ENCODE measurements around the gene PIN4. TPM values are rescaled to one million over a fixed set of nuclear protein-coding genes. Genes with fewer than 3 reads are reported as not detected.

Gene PIN4
- total and polyA plus RNA-seq, 2 experiments from 2014 or later: 3.5 to 80.6 TPM

DNA sequence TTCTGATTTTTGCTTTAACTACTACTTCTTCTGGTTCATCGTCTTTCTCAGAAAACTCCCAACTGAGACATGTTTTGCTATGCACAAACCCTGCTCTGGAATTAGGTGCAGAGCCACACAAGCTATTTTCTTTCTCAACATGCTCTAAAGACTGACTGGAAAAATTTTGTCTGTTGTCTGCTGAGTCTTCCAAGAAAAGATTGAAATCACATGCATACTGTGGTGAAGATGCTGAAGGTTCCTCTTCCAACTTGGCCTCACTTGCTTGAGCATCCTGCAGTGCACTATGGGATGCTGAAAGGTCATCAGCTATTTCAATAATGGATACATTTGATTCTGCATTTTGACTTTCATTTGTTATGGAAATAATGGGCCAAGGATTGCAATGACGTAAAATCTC is 24.1 kb downstream of the PIN4 start:
- Histone ChIP-seq H3K4me2 (no peak overlapping the region), H3K9me2 (ENCODE audit: insufficient read depth) (no peaks in the 10 kb centered on the region), H4K20me1 (replicated peaks; ENCODE audit: insufficient read depth) (peaks cover 6% of the 10 kb centered on the region; the same call in 1 of the 2 replicates), H2AFZ (no peak overlapping the region), H3K4me1 (ENCODE audit: insufficient read depth) (peaks cover 24% of the 10 kb centered on the region), H3K4me3 (no peak overlapping the region), H3K27ac (ENCODE audit: low read depth) (no peak overlapping the region), H3K27me3 (ENCODE audit: insufficient read depth) (no peaks in the 10 kb centered on the region), H3K79me2 (replicated peaks; ENCODE audit: insufficient read depth) (0 out of 2 replicates have a peak, but pooled peaks cover 3% of the 10 kb centered on the region), H3K36me3 (ENCODE audit: insufficient read depth) (0 out of 2 replicates have a peak, but pooled peaks cover 7% of the 10 kb centered on the region), H3F3A (replicated peaks; ENCODE audit: low read depth) (no peaks in the 10 kb centered on the region)
- H3K4me1 Mint-ChIP-seq: peaks cover 22% of the 10 kb centered on the region; the same call in 2 of the 3 replicates
- H3K9me3 Mint-ChIP-seq: no peaks in the 10 kb centered on the region
- no peak overlapping the region for H3K4me3 Mint-ChIP-seq
- H3K27ac Mint-ChIP-seq: no peak overlapping the region
- ATAC-seq (no peak), DNase-seq (ENCODE audit: low spot score) (no peak)
- TF ChIP-seq STAT1 (IDR thresholded peaks at IDR 0.05; ENCODE audit: unreplicated experiment) (no peak), JUNB (IDR thresholded peaks at IDR 0.05; ENCODE audit: unreplicated experiment) (no peak)
- TF ChIP-seq, protein P1, sequence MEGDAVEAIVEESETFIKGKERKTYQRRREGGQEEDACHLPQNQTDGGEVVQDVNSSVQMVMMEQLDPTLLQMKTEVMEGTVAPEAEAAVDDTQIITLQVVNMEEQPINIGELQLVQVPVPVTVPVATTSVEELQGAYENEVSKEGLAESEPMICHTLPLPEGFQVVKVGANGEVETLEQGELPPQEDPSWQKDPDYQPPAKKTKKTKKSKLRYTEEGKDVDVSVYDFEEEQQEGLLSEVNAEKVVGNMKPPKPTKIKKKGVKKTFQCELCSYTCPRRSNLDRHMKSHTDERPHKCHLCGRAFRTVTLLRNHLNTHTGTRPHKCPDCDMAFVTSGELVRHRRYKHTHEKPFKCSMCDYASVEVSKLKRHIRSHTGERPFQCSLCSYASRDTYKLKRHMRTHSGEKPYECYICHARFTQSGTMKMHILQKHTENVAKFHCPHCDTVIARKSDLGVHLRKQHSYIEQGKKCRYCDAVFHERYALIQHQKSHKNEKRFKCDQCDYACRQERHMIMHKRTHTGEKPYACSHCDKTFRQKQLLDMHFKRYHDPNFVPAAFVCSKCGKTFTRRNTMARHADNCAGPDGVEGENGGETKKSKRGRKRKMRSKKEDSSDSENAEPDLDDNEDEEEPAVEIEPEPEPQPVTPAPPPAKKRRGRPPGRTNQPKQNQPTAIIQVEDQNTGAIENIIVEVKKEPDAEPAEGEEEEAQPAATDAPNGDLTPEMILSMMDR (conservative IDR thresholded peaks at IDR 0.05; ENCODE audit: low read depth in 2 of 2): no peak
- H3K36me3 Mint-ChIP-seq (ENCODE audit: low read depth): peaks cover 38% of the 10 kb centered on the region
- H3K27me3 Mint-ChIP-seq (ENCODE audit: insufficient read depth, low read depth, poor library complexity): no peaks in the 10 kb centered on the region

- H3K36me3 Mint-ChIP-seq (ENCODE audit: low read depth): peaks cover 38% of the 10 kb centered on the region
- H2AFZ ChIP-seq: no peak overlapping the region
- ATAC-seq (no peak), DNase-seq (ENCODE audit: low spot score) (no peak)
- no peak overlapping the region for H3K4me3 Mint-ChIP-seq
- no peak overlapping the region for H3K4me3 ChIP-seq
- H3K4me1 Mint-ChIP-seq: peaks cover 12% of the 10 kb centered on the region; the same call in 2 of the 3 replicates
- H3K4me1 ChIP-seq (ENCODE audit: insufficient read depth): peaks cover 13% of the 10 kb centered on the region
- no peaks in the 10 kb centered on the region for H3F3A ChIP-seq (replicated peaks; ENCODE audit: low read depth)
- H3K36me3 ChIP-seq (ENCODE audit: insufficient read depth): 0 out of 2 replicates have a peak, but pooled peaks cover 7% of the 10 kb centered on the region
- no peaks in the 10 kb centered on the region for H3K9me2 ChIP-seq (ENCODE audit: insufficient read depth)
- no peaks in the 10 kb centered on the region for H3K27me3 Mint-ChIP-seq (ENCODE audit: insufficient read depth, low read depth, poor library complexity)
- H3K79me2 ChIP-seq (replicated peaks; ENCODE audit: insufficient read depth): 0 out of 2 replicates have a peak, but pooled peaks cover 3% of the 10 kb centered on the region
- no peak overlapping the region for H3K27ac ChIP-seq (ENCODE audit: low read depth)
- H3K4me2 ChIP-seq: no peak overlapping the region
- H3K9me3 Mint-ChIP-seq: no peaks in the 10 kb centered on the region
- peaks cover 6% of the 10 kb centered on the region; the same call in 1 of the 2 replicates for H4K20me1 ChIP-seq (replicated peaks; ENCODE audit: insufficient read depth)
- no peaks in the 10 kb centered on the region for H3K27me3 ChIP-seq (ENCODE audit: insufficient read depth)
- H3K27ac Mint-ChIP-seq: no peak overlapping the region
- no peak for TF ChIP-seq EZH2 (IDR thresholded peaks at IDR 0.05; ENCODE audit: low read depth, unreplicated experiment)
- no peak for TF ChIP-seq EZH2phosphoT487 (IDR thresholded peaks at IDR 0.05; ENCODE audit: unreplicated experiment)
- no peak for TF ChIP-seq NANOG (IDR thresholded peaks at IDR 0.05; ENCODE audit: borderline replicate concordance)
- TF ChIP-seq JUNB (IDR thresholded peaks at IDR 0.05; ENCODE audit: unreplicated experiment): no peak
- TF ChIP-seq REST (IDR thresholded peaks at IDR 0.05; ENCODE audit: unreplicated experiment): no peak
- TF ChIP-seq, protein P2, sequence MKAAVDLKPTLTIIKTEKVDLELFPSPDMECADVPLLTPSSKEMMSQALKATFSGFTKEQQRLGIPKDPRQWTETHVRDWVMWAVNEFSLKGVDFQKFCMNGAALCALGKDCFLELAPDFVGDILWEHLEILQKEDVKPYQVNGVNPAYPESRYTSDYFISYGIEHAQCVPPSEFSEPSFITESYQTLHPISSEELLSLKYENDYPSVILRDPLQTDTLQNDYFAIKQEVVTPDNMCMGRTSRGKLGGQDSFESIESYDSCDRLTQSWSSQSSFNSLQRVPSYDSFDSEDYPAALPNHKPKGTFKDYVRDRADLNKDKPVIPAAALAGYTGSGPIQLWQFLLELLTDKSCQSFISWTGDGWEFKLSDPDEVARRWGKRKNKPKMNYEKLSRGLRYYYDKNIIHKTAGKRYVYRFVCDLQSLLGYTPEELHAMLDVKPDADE (IDR thresholded peaks at IDR 0.05): no peak
- no peak for TF ChIP-seq ZNF114 (CRISPR knock-in tag; IDR thresholded peaks at IDR 0.05)
- no peak for TF ChIP-seq ZNF331 (CRISPR knock-in tag; IDR thresholded peaks at IDR 0.05; ENCODE audit: low read depth)
Measured at GRCh38 chrX:72207366-72207765, 25.8 kb downstream of the PIN4 start.

Measured in GM23338 (cell line).